COR-L47 (cell line): Measurements from ENCODE around the gene PKNOX2.

Experiments
- DNase-seq: peaks from one replicate; lab custom pipeline; 2025; lab: John Stamatoyannopoulos, UW

PKNOX2 gene

GRCh38 chr11:125155100-125155444 lies 9.5 kb upstream of the PKNOX2 start:
- no peak for DNase-seq

- no peak for DNase-seq
These were observed 8.8 kb upstream of the PKNOX2 start for GRCh38 chr11:125155767-125156166.

GRCh38 chr11:125156346-125157117 lies 8.0 kb upstream of the PKNOX2 start:
- DNase-seq: peak; percentile 7

- no peak for DNase-seq
These were observed 7.3 kb upstream of the PKNOX2 start for GRCh38 chr11:125157118-125157733.

- DNase-seq: peak; percentile 61
These were observed 6.4 kb upstream of the PKNOX2 start for GRCh38 chr11:125157953-125158680.

GRCh38 chr11:125162743-125163142 lies 1.8 kb upstream of the PKNOX2 start:
- DNase-seq: no peak

- DNase-seq: no peak
These were observed 1.0 kb upstream of the PKNOX2 start for GRCh38 chr11:125163431-125164063.

- DNase-seq: no peak
These were observed 495 bp upstream of the PKNOX2 start for GRCh38 chr11:125164091-125164421.

- DNase-seq: peak; percentile 20
These were observed 726 bp downstream of the PKNOX2 start for GRCh38 chr11:125165111-125165842.

- DNase-seq: no peak
These were observed 1.6 kb downstream of the PKNOX2 start for GRCh38 chr11:125165843-125166763.

GRCh38 chr11:125166764-125167291 lies 2.3 kb downstream of the PKNOX2 start:
- DNase-seq: no peak

- no peak for DNase-seq
These were observed 2.9 kb downstream of the PKNOX2 start for GRCh38 chr11:125167292-125167953.

- no peak for DNase-seq
These were observed 3.6 kb downstream of the PKNOX2 start for GRCh38 chr11:125167954-125168835.

GRCh38 chr11:125168918-125169456 lies 4.4 kb downstream of the PKNOX2 start:
- no peak for DNase-seq

GRCh38 chr11:125170001-125170509 lies 5.5 kb downstream of the PKNOX2 start:
- no peak for DNase-seq

GRCh38 chr11:125170510-125171031 lies 6.0 kb downstream of the PKNOX2 start:
- DNase-seq: no peak

GRCh38 chr11:125171974-125172373 lies 7.4 kb downstream of the PKNOX2 start:
- no peak for DNase-seq

GRCh38 chr11:125173027-125173426 lies 8.5 kb downstream of the PKNOX2 start:
- DNase-seq: no peak
